GM19239 (cell line): ENCODE data around the gene LRMDA.

Source experiments
- DNase-seq: peaks from one replicate; pipeline ENCODE4 v3.0.0; 2011; ENCODE audit warnings: low spot score; ENCODE audit not compliant: insufficient read length
- FAIRE-seq: peaks from 2 replicates; lab custom pipeline; 2011; peaks lifted over from hg19 to GRCh38; lab: Jason Lieb, UNC

LRMDA gene

DNA sequence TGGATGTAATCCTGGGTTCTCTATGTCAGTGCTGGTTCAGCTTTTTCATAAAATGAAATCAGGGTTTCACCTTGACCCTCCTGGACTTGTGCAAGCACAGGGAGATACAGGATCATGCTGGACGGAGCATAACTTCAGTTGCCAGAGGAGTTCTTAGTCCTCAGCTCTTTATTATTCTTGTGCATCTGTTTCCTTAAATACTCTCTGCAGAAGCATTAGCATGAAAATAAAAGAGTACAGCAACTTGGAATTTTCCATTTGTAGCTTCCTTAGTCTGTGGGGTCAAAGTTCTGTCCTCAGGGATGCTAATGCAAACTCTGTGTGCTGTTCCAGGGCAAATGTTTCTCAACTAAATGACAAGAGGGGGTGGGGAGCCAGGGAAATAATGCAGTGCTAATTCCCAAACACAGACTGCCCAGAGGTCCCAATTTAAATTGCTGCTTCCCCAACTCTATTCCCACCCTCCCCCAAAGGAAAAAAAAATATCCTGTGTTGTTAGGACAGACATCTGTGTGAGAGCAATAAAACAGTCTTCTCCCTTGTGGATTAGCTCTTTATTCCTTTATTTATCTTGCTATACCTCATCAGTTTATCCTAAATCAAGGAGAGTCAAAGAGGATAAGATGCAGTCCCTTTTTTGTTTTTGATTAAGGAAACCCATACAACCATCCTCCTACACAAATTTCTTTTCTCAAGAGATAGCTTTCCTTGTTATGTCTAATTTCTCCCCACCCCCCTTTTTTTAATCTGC is 905.0 kb downstream of the LRMDA start:
- no peak for FAIRE-seq
- DNase-seq = no peak

DNA sequence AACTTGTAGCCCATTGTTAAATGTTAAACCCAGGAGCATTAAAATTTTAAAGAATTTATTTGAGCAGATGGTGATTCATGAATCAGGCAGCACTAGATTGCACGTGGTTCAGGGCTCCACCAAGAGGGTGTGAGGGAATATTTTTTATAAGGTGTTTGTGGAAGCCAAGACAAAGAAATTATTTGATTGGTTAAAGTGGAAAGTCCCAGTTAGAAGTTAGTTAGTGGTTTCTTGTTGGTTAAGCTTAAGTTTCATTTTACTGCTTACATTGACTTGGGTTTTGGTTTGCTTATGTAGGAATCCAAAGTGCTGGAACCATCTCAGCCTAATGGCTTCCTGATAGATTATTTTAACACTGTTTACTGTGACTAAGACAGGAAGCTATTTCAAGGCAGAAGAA is 906.2 kb downstream of the LRMDA start:
- no peak for DNase-seq

DNA sequence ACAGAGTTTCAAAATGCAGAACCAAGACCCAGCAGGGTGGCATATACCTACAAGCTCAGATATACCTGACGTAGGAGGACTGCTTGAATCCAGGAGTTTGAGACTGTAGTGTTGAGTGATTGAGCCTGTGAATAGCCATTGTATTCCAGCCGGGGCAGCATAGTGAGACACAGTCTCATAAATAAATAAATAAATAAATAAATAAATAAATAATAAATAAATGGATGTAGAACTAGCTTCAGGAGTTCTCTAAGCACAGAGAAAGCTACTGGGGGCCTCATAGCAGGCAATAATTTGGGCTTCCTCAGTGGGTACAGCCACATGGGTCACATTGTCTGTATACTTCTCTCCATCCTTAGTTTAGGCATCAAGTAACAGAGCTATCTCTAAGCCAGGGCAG is 906.8 kb downstream of the LRMDA start:
- no peak for DNase-seq

More for the DNA sequence above, 906.2 kb downstream of the LRMDA start:
- FAIRE-seq = no peak

DNA sequence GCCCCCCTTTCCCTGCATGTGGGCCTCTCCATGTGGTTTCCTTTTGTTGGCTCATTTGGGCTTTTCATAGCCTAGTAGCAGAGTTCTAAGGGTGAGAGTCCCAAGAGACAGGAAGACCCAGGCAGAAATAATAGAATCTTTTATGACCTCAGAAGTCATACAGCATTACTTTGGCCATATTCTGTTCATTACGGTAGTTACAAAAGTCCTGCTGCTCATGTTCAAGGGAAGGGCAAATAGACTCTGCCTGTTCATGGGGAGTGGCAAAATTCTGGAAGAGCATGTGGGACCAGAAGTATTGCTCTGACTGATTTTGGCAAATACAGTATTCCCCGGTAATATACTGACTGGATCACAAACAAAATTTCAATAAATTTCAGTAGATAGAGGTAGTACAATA is 910.3 kb downstream of the LRMDA start:
- FAIRE-seq = no peak
- no peak for DNase-seq

More for the DNA sequence above, 906.8 kb downstream of the LRMDA start:
- no peak for FAIRE-seq

DNA sequence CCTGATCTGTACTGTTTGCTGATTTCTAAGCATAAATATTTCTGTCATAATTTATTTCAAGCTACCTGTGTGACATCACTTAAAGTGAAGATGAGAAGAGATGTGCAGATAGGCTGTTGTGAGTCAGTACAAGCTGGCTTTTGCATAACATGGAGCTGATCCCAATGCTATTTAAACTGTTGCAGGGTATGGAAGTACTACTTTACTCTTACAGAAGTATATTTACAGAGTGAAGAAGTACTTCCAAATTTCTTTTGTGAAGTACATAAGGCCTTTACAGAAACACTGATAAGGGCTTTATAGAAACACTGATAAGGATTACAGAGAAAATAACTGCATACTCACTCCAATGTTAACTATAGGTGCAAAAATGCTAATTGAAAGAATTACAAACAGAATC is 911.6 kb downstream of the LRMDA start:
- FAIRE-seq (no peak), DNase-seq (no peak)

DNA sequence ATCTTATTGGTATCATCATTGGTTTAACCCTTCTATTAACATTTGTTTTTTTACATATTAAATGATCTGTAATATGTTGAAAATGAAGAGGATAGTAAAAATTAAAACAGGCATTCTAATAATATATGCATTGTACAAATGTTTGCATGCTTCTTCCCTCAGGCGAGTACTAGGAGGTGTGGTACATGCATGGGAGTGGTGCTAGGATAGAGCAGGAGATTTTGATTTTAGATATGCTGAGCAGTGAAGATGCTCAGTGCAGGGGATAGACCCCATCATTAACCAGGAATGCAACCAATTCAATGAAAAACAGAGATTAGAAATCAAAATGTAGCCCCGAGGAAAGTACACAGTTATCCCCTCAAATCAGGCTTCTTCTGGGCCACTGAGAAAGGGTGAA is 916.4 kb downstream of the LRMDA start:
- no peak for FAIRE-seq
- DNase-seq = no peak

DNA sequence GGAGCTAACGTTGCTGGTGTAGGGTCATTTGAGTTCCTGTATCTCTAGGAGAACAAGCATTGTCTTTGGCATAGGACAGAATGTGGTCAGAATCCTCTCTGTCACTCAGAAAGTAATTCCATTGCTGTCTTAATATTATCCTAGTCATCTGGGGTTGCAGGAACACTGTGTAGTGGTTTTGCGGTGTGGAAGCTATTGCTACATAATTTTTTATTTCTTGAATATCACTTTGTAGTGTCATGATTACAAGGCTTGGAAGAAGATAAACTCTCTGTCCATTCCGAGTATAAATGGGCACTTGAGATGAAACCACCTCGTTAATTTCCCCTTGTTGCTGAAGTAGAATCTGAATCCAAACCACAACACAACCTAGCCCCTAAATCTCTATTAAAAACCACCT is 919.2 kb downstream of the LRMDA start:
- FAIRE-seq (no peak), DNase-seq (no peak)

DNA sequence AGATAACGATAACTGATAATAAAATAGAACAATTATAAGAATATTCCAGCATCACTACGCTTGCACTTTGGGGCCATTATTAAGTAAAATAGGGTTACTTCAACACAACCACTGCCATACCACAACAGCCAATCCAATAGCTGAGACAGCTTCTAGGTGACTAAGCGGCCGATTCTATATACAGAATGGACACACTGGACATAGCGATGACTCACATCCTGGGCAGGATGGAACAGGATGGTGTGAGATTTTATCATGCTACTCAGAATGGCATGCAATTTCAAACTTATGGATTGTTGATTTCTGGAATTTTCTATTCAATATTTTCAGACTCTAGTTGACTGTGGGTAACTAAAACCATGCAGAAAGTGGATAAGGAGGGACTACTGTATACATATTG is 920.9 kb downstream of the LRMDA start:
- no peak for DNase-seq
- no peak for FAIRE-seq

DNA sequence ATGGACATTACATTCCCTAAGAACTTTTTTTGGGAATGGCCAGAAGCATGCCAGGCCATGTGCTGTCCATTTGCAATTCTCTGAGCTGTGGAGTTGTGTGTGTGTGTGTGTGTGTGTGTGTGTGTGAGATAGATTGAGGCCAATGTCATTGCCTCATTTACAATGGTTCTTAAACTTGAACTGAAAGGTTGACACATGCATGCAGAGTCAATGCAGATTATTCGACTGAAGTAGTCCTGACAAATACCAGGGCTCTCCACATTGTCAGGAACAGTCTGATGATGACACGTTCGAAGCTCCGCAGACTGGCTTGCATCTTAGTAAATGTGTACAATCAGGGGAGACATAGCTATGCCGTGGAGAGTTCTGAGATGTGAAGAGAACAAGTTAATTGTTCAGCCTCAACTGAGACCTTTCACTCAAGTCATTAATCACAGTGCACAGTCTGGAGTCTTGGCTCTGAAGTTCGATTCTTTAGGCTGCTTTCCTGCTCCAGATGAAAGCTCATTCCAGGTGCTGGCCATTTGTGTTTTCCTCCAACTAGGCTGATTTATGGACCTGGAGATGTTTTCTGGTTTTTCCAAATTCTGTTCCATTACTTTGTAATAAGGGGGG is 921.9 kb downstream of the LRMDA start:
- DNase-seq (no peak), FAIRE-seq (no peak)

DNA sequence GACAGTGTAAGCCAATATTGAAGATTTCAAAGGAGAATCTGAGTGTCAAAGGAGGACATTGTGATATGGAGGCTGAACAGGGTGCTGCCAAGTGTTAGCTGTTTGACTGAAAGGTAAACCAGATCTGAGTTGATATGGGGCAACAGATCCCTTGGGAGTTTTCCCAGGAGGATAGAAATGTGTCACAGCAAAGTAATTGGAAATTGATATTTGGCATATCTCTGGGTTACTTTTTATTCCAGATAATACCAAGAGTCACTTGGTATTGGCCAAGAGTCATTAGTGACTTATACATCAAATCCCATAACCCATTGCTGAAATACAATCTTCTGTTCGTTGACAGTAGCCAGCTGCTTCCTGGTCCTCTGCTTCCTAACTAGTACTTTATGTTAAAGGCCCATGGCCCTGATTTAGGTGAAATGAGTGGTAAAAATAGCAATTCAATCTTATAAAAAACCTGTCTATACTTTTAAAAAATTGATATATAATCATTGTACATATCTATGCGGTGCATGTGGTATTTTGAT is 922.9 kb downstream of the LRMDA start:
- no peak for FAIRE-seq
- DNase-seq = no peak

DNA sequence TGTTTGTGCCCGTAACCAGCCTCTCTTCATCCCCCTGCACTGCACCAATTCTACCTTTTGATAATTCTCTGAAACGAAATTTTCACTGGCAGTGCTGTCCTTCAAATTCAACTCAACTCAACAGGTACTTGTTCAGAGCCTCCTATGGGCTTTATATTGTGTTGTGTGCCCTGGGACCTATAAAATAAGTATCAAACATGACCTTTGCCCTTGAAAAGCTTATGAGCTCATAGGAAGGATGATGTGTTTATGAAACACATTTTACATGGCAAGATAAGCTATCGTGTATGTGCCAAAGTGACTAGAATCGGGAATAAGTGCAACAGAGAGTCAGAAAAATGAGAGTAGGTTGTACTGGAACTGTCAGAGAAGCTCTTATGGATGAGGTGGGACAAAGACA is 923.5 kb downstream of the LRMDA start:
- DNase-seq (no peak), FAIRE-seq (no peak)

DNA sequence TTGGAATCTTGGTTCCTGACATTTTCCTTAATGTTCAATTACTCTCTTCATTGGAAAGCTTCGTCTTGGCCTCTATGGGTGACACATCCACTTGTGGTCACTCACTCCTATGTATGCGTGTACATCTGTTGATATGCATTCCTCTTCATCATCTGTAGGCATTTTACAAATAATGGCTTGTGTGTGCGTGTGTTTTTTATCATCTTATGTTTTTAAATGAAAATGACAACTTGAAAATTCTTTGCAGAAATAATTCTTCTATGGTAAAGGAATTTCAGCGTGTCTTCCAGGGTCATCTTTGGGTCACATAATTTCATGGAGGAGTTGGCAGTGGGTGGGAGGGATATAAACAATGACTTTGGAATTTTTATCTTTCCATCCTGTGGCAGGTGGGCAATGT is 925.1 kb downstream of the LRMDA start:
- FAIRE-seq (no peak), DNase-seq (no peak)

DNA sequence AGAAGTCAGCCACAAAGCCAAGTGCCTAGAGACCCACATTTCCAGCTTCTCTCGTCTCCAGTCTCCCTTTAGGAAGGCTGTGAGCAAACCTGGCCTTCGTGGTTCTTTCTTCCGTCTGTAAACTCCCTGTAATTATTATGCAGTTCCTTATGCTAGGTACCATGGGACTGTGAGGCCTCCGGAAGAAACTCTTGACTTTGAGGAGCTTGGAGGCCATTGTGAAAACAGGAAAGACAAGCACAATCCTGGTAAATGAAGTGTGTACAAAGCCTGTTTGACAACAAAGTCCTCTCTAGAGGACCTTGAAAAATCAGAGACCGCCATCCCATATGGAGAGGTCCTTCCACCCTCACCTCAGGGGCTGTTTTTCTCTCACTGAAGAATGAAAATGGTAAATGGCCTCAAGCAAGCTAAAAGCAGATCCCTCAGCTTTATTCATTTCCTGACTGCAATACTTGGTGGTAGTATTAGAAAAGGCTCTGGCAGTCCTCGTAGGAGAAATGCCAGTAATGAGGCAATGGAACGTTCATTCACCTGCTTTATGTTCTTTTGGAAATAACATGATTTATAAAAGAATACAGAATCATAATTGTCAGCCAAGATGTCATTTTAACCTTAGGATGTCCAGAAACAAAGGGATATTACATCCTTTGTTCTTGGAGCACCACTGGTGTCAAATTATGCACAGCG is 926.4 kb downstream of the LRMDA start:
- DNase-seq (no peak), FAIRE-seq (no peak)

DNA sequence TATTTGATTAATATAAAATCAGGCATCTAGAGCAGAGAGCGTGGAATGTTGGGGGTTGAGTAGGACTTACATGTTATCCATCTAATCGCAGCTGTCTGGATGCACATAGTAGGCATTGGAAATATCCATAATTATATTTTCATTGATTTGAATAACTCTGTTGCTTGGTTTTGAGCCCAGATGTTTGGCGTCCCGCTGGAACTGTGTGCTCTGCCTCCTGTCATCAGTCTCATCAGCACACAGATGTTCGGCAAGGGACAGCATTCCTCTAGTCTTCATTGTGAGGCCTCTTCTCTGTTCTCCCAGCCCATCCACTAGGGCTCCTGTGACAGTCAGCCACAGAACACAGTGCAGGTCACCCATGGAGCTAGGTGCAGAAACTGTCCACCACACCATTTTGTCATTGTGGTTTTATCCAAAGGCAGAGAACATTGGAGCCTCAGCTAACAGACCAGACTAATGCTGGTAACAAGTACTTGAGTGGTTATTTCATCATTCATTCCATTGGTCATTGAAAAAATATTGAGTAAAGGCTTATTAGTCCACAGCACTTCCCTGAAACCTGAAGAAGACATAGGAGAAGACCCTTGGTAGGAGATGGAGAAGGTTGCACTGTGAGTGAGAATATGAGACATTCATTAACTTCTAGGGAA is 927.4 kb downstream of the LRMDA start:
- FAIRE-seq = no peak
- DNase-seq = no peak

DNA sequence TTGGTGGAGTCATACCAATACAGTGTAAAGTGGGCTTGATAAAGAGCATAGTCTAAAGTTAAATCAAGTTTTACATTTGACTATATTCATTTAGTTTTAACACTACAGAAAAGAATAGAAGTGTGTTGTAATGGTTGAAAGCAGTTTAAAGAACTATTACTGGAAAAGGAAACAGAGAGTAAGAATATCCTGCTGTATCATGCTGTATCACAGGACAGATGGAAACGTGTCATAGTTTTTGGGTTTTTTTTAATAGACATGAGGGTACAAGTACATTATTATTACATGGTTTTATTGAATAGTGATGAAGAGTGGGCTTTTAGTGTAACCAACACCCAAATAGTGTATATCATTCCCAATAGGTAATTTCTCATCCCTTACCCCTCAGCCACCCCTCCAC is 944.3 kb downstream of the LRMDA start:
- FAIRE-seq = no peak
- DNase-seq = no peak

DNA sequence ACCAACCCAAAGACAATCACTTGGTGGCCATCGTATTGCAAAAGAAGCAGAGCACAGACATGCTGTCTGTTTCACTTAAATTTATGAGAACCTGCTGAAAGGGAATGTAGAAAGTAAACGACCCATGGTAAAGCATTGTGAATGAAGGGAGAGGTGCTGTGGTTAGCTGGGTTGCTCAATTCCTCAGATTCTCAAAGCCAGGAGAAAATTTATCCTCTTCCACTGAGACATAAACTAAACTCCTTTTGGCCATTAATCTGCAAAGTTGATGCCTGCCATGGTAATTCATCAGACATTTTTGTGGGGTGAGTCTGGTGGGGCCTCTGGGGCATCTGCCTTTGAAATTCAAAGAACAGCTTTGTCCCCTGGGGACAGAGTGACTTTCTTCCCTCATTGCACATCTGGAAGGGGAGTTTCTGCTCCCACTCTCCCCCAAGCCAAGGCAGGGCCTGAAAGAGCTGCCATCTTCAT is 951.0 kb downstream of the LRMDA start:
- DNase-seq (no peak), FAIRE-seq (no peak)

DNA sequence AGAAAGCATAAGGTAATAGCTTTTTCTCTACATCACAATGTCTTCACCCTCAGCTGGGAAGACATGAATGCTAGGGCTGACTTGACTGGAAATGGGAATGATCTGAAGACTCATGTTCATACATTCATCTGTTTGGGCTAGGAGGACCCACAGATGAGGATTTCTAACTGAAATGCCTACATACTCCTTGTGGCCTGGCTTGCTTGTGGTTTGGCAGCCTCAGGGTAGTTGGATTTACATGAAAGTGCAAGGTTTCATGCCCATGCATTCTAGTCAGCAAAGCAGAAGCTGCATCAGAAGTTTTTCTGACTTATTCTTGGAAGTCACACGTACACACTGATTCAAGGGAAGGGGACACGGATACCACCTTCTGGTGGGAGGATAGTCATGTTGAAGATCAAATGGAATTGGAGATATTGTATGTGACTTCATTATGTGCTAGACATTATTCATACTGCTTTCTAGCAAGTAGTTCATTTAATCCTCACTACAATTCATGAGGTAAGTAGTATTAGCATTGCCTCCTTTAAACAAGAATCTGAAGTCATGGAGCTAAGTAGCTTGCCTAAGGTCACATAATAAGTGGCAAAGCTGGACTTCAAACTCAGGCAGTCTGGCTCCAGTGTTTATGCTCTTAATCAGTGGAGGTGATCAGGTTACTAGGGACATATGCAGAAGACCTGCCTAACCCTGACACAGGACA is 957.0 kb downstream of the LRMDA start:
- FAIRE-seq (no peak), DNase-seq (no peak)

DNA sequence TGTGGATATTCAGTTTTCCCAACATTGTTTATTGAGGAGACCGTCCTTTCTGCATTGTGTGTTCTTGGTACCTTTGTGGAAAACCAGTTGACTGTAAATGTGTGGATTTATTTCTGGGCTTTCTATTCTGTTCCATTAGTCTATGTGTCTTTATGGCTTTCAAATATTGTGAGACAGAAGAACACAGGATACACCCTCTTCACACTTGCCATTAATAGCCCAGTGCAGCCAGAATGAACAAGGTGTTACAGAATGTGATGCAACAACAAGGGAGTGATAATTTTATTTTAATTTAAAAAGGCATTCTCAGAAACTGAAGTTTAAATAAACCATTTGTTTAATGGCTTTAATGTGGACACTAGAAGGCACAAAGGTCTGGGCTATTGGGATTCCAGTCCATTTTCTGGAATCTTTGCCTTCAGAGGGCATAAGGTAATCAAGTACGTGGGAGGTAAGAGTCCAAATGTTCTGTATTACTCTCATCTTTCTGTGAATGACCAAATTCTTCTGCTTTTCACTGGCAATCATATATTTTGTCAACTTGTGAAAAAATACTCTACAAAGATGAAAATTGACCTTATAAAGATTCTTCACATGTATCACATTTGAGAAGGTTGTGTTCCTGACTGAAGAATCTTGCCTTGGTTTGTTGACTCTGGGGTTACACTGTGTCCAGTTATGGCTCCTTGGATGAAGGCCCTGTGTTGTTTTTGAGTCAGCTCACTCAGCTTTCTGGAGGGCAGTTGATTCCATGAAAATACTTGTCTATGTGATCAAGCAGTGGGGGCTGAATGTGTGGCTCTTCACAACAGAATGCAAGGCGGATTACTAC is 962.7 kb downstream of the LRMDA start:
- no peak for DNase-seq
- no peak for FAIRE-seq

DNA sequence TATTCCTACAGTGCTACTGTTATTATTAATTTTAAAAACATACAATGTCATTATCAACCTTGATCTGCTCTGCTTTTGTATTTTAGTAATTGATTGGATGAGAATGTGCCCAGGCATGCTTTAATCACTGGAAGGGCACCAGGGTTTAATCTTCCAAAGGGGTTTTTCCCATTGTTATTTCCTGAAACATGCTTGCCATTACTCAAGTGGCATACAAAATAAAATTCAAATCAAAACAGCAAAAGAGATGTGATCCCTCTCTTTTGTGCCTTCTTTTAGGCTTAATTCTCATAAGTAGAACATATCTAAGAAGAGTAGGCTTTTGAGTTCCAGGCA is 963.3 kb downstream of the LRMDA start:
- DNase-seq (no peak), FAIRE-seq (no peak)
